HepG2 (cell line): ENCODE measurements around the gene NINL. TPM values are rescaled to one million over a fixed set of nuclear protein-coding genes. Genes with fewer than 3 reads are reported as not detected.

Source experiments
- CBFB ChIP-seq: sonication (generic); formaldehyde crosslinking; IDR thresholded peaks from 2 replicates; pipeline ENCODE4 v1.4.0; 2020; ENCODE audit warnings: missing genetic modification reagents
- CBX2 ChIP-seq, 2 experiments: fragments of 200-600 bp in 1 of 2; sonication (generic); formaldehyde crosslinking in 1 of 2; IDR thresholded peaks; 2 replicates each; pipeline versions ENCODE4 v1.7.0 to v1.8.1; 2018 to 2022; ENCODE audit warnings: low read depth in 2 of 2, low read length in 1 of 2, mild to moderate bottlenecking in 1 of 2, missing genetic modification reagents in 1 of 2
- ETS1 ChIP-seq: sonication (generic); formaldehyde crosslinking; IDR thresholded peaks from 2 replicates; pipeline ENCODE4 v1.4.0; 2020; ENCODE audit warnings: missing genetic modification reagents
- HDAC1 ChIP-seq: sonication (generic); formaldehyde crosslinking; IDR thresholded peaks from 2 replicates; pipeline ENCODE4 v1.5.1; 2020; ENCODE audit warnings: mild to moderate bottlenecking, missing genetic modification reagents
- HES4 ChIP-seq: sonication (generic); formaldehyde crosslinking; IDR thresholded peaks from 2 replicates; pipeline ENCODE4 v1.9.0; 2021; ENCODE audit warnings: mild to moderate bottlenecking, missing genetic modification reagents, borderline replicate concordance
- MAX ChIP-seq: IDR thresholded peaks from 2 replicates; pipeline ENCODE4 v1.6.1; 2012; ENCODE audit warnings: inconsistent platforms
- MXD1 ChIP-seq: sonication (generic); formaldehyde crosslinking; IDR thresholded peaks from 2 replicates; pipeline ENCODE4 v1.4.0; 2020; ENCODE audit warnings: mild to moderate bottlenecking, missing genetic modification reagents
- PBX3 ChIP-seq: sonication (generic); formaldehyde crosslinking; IDR thresholded peaks from 2 replicates; pipeline ENCODE4 v1.8.1; 2023; ENCODE audit warnings: missing genetic modification reagents, inconsistent platforms, borderline replicate concordance
- PLRG1 ChIP-seq: fragments of 450-650 bp; conservative IDR thresholded peaks from 2 replicates; pipeline ENCODE4 v1.6.1; 2016
- SMC3 ChIP-seq: IDR thresholded peaks from 2 replicates; pipeline ENCODE4 v1.6.1; 2011; ENCODE audit warnings: low read length, improper control_type of control experiment
- THRA ChIP-seq: sonication (generic); formaldehyde crosslinking; IDR thresholded peaks from 2 replicates; pipeline ENCODE4 v1.4.0; 2020; ENCODE audit warnings: missing genetic modification reagents, borderline replicate concordance
- XBP1 ChIP-seq: sonication (generic); formaldehyde crosslinking; IDR thresholded peaks from 2 replicates; pipeline ENCODE4 v1.5.0; 2020; ENCODE audit warnings: missing genetic modification reagents
- ZBTB39 ChIP-seq: sonication (generic); formaldehyde crosslinking; IDR thresholded peaks from 2 replicates; pipeline ENCODE4 v1.5.0; 2020; ENCODE audit warnings: missing genetic modification reagents
- ZC3H4 ChIP-seq: sonication (generic); formaldehyde crosslinking; IDR thresholded peaks from 2 replicates; pipeline ENCODE4 v1.4.0; 2020; ENCODE audit warnings: missing genetic modification reagents, borderline replicate concordance
- ZMYM2 ChIP-seq: sonication (generic); formaldehyde crosslinking; IDR thresholded peaks from 2 replicates; pipeline ENCODE4 v1.8.0; 2022; ENCODE audit warnings: mild to moderate bottlenecking, missing genetic modification reagents
- ZNF550 ChIP-seq: sonication (generic); formaldehyde crosslinking; IDR thresholded peaks from 2 replicates; pipeline ENCODE4 v1.4.0; 2020; ENCODE audit warnings: mild to moderate bottlenecking, missing genetic modification reagents, borderline replicate concordance
- ZNF556 ChIP-seq: sonication (generic); formaldehyde crosslinking; IDR thresholded peaks from 2 replicates; pipeline ENCODE4 v1.4.0; 2020; ENCODE audit warnings: mild to moderate bottlenecking, missing genetic modification reagents, borderline replicate concordance
- ZNF83 ChIP-seq: sonication (generic); formaldehyde crosslinking; IDR thresholded peaks from 2 replicates; pipeline ENCODE4 v1.4.0; 2020; ENCODE audit warnings: missing genetic modification reagents, mild to moderate bottlenecking, borderline replicate concordance
- ZSCAN21 ChIP-seq: sonication (generic); formaldehyde crosslinking; IDR thresholded peaks from 2 replicates; pipeline ENCODE4 v1.8.0; 2022; ENCODE audit warnings: mild to moderate bottlenecking, missing genetic modification reagents, moderate library complexity, borderline replicate concordance
- ZSCAN29 ChIP-seq: sonication (generic); formaldehyde crosslinking; conservative IDR thresholded peaks from 2 replicates; pipeline ENCODE4 v1.4.0; 2020; ENCODE audit warnings: mild to moderate bottlenecking, missing genetic modification reagents
- ZSCAN31 ChIP-seq: sonication (generic); formaldehyde crosslinking; IDR thresholded peaks from 2 replicates; pipeline ENCODE4 v1.5.0; 2020; ENCODE audit warnings: low read depth, mild to moderate bottlenecking, missing genetic modification reagents
- polyA plus RNA-seq, 8 experiments: library from polyadenylated mRNA; depleted of rRNA in 3 of 8; stranded (reverse) in 7 of 8; unstranded in 1 of 8; fragments of >200 nt; fragmentation: Illumina TruSeq in 4 of 8; extraction: Trizol in 4 of 8; gene quantifications; 2 replicates each; pipeline versions ENCODE4 v1.2.1 to v1.2.3, GENCODE V29; 2011 to 2016; ENCODE audit warnings: low read depth in 4 of 8, missing spikeins in 1 of 8, mixed read lengths in 1 of 8; ENCODE audit not compliant: insufficient read depth in 1 of 8
- total RNA-seq, 5 experiments: library from RNA; depleted of rRNA; stranded (reverse); fragments of >200 nt; fragmentation: Illumina TruSeq; extraction: Trizol; gene quantifications; 2 replicates each; pipeline ENCODE4 v1.2.3, GENCODE V29; 2016; ENCODE audit warnings: low read depth in 1 of 5

Gene NINL
- total and polyA plus RNA-seq, 2 of the 13 experiments (the other 11 are each of a cell fraction or from before 2014, with no cell fraction given): 32.3 to 34.3 TPM

GRCh38 chr20:25407311-25408169, 177.8 kb downstream of the NINL start, which contains the start of gene GINS1 (continued):
- TF ChIP-seq ZNF550 (peak; percentile 94; the same call in 1 of the 2 replicates), MXD1 (CRISPR knock-in tag) (peak; percentile 99), PBX3 (CRISPR knock-in tag) (peak; percentile 96), ZSCAN21 (CRISPR knock-in tag) (peak; percentile 97), PLRG1 (no peak), ZNF83 (CRISPR knock-in tag) (peak; percentile 93; the same call in 1 of the 2 replicates), XBP1 (CRISPR knock-in tag) (peak; percentile 95; the same call in 1 of the 2 replicates), ZSCAN31 (CRISPR knock-in tag) (peak; percentile 93), SMC3 (no peak), MAX (peak; percentile 97), ZSCAN29 (CRISPR knock-in tag) (peak; percentile 91), HDAC1 (CRISPR knock-in tag) (peak; percentile 100), ZC3H4 (CRISPR knock-in tag) (no peak), ZBTB39 (CRISPR knock-in tag) (peak; percentile 87; the same call in 1 of the 2 replicates), ZMYM2 (CRISPR knock-in tag) (peak; percentile 95), THRA (peak; percentile 89), CBFB (CRISPR knock-in tag) (peak; percentile 93), ZNF556 (CRISPR knock-in tag) (peak; percentile 99), ETS1 (no peak; the same call in 1 of the 2 replicates), CBX2 (IDR thresholded peaks at IDR 0.05; ENCODE audit: low read depth, low read length) (no peak), CBX2 (CRISPR knock-in tag; IDR thresholded peaks at IDR 0.05; ENCODE audit: low read depth) (peak; percentile 93), HES4 (CRISPR knock-in tag) (peak; percentile 97; the same call in 1 of the 2 replicates)
